Stomach (tissue), 4 donors: ENCODE measurements around the gene CNDP1.

ENCODE experiments used
- EP300 ChIP-seq: sonication (generic); formaldehyde crosslinking; IDR thresholded peaks from one replicate; pipeline ENCODE4 v1.6.1; 2017; ENCODE audit warnings: antibody characterized with exemption
- POLR2A ChIP-seq, 4 donors: fragments of 450-650 bp; IDR thresholded peaks; one replicate each; pipeline ENCODE4 v1.6.1; 2016; ENCODE audit warnings: antibody characterized with exemption in 4 of 4, control low read depth in 2 of 4, mild to moderate bottlenecking in 1 of 4, moderate library complexity in 1 of 4
- TF ChIP-seq, protein P1 (sequence below), 7 experiments: fragments of 450-650 bp in 4 of 7; fragments of 200-600 bp in 3 of 7; sonication (generic) in 3 of 7; IDR thresholded peaks; one replicate each; pipeline ENCODE4 v1.5.1; 2016 to 2019; ENCODE audit warnings: antibody characterized with exemption in 7 of 7, control low read depth in 2 of 7, mild to moderate bottlenecking in 1 of 7

DNA sequence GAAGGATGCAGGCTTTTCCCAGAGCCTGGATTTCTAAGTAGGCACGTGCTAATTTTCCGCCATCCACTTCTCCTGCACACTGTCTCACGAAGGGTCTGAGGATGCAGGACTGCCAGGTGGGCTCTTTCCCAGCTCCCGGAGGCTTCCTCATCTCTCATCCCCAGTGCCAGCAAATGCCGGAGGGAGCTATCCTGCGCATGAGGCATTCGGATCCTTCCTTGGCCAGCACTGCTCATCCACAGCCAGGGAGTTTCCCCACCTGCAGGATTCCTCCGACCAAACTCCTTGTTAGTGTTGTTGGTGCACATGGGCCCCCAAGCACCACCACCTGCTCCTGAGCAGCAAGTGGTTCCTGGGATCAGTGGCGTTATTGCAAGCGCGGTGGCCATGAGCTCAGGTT is 5.0 kb downstream of the CNDP1 start:
- TF ChIP-seq EP300 (no peak), POLR2A (IDR thresholded peaks at IDR 0.05) (no peak)
- TF ChIP-seq, protein P1, sequence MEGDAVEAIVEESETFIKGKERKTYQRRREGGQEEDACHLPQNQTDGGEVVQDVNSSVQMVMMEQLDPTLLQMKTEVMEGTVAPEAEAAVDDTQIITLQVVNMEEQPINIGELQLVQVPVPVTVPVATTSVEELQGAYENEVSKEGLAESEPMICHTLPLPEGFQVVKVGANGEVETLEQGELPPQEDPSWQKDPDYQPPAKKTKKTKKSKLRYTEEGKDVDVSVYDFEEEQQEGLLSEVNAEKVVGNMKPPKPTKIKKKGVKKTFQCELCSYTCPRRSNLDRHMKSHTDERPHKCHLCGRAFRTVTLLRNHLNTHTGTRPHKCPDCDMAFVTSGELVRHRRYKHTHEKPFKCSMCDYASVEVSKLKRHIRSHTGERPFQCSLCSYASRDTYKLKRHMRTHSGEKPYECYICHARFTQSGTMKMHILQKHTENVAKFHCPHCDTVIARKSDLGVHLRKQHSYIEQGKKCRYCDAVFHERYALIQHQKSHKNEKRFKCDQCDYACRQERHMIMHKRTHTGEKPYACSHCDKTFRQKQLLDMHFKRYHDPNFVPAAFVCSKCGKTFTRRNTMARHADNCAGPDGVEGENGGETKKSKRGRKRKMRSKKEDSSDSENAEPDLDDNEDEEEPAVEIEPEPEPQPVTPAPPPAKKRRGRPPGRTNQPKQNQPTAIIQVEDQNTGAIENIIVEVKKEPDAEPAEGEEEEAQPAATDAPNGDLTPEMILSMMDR (IDR thresholded peaks at IDR 0.05) = no peak
